IMR-90 (cell line): ENCODE results near the gene PTPRK. TPM values are rescaled to one million over a fixed set of nuclear protein-coding genes. Genes with fewer than 3 reads are reported as not detected.

Source experiments
- ATAC-seq: fragments of 200-7000 bp; cut with Tn5 transposase; 2 replicates; pipeline ENCODE4 v1.9.1; 2020; ENCODE audit warnings: low read depth, mild to moderate bottlenecking, moderate library complexity
- BruUV-seq: library from RNA; stranded (reverse); fragments of 400-500 nt; replicated peaks from 2 replicates; lab custom pipeline; 2021; lab: Mats Ljungman, UMichigan
- CTCF ChIA-PET: fragments of 300-600 bp; formaldehyde crosslinking; extraction: SDS; loops from one replicate; lab custom pipeline; 2021; ENCODE audit warnings: antibody characterized with exemption; lab: Yijun Ruan, JAX
- POLR2A ChIA-PET: fragments of 300-600 bp; sonication (Branson Sonifier 250); formaldehyde crosslinking; loops from one replicate; lab custom pipeline; 2022; ENCODE audit warnings: antibody characterized with exemption; ENCODE audit not compliant: unreplicated experiment; lab: Charles Lee
- DNase-seq: peaks from one replicate; pipeline ENCODE4 v3.0.0; 2013
- H2AFZ ChIP-seq: replicated peaks from 2 replicates; pipeline ENCODE3; 2013; ENCODE audit warnings: low read length, mild to moderate bottlenecking; ENCODE audit not compliant: poor library complexity
- H2AK5ac ChIP-seq: 2 replicates; pipeline ENCODE4 v1.6.1; 2013; ENCODE audit warnings: low read depth, low read length, inconsistent platforms
- H2AK9ac ChIP-seq: replicated peaks from 2 replicates; pipeline ENCODE3; 2013; ENCODE audit warnings: mild to moderate bottlenecking, low read depth, low read length, moderate library complexity; ENCODE audit not compliant: poor library complexity
- H2BK120ac ChIP-seq: 2 replicates; pipeline ENCODE4 v1.6.1; 2013; ENCODE audit warnings: low read depth, low read length, inconsistent platforms
- H2BK15ac ChIP-seq: 3 replicates; pipeline ENCODE4 v1.6.1; 2013; ENCODE audit warnings: low read depth, low read length, inconsistent platforms
- H2BK20ac ChIP-seq: 2 replicates; pipeline ENCODE4 v1.6.1; 2013; ENCODE audit warnings: low read depth, mild to moderate bottlenecking, inconsistent platforms, low read length, moderate library complexity
- H2BK5ac ChIP-seq: 2 replicates; pipeline ENCODE4 v1.6.1; 2013; ENCODE audit warnings: mild to moderate bottlenecking, low read depth, low read length, inconsistent platforms; ENCODE audit not compliant: poor library complexity, severe bottlenecking
- H3K14ac ChIP-seq: replicated peaks from 2 replicates; pipeline ENCODE4 v1.6.1; 2013; ENCODE audit warnings: low read depth, low read length, inconsistent platforms
- H3K18ac ChIP-seq: 2 replicates; pipeline ENCODE4 v1.6.1; 2013; ENCODE audit warnings: low read depth, low read length, control low read depth
- H3K23ac ChIP-seq: 2 replicates; pipeline ENCODE4 v1.6.1; 2013; ENCODE audit warnings: low read depth, low read length, inconsistent platforms
- H3K27ac ChIP-seq: 2 replicates; pipeline ENCODE4 v1.5.1; 2013; ENCODE audit warnings: mild to moderate bottlenecking, control low read depth, low read length; ENCODE audit not compliant: insufficient read depth
- H3K27me3 ChIP-seq: 2 replicates; pipeline ENCODE4 v1.6.1; 2013; ENCODE audit warnings: low read length; ENCODE audit not compliant: control insufficient read depth, insufficient read depth
- H3K36me3 ChIP-seq: 2 replicates; pipeline ENCODE4 v1.6.1; 2013; ENCODE audit warnings: low read length, mixed read lengths; ENCODE audit not compliant: control insufficient read depth, insufficient read depth
- H3K4ac ChIP-seq: 2 replicates; pipeline ENCODE4 v1.6.1; 2013; ENCODE audit warnings: low read depth, low read length, inconsistent platforms
- H3K4me1 ChIP-seq: 2 replicates; pipeline ENCODE4 v1.6.1; 2013; ENCODE audit warnings: low read length, mixed read lengths; ENCODE audit not compliant: control insufficient read depth, insufficient read depth
- H3K4me2 ChIP-seq: 2 replicates; pipeline ENCODE4 v1.6.1; 2013; ENCODE audit warnings: low read depth, mild to moderate bottlenecking, control low read depth, low read length, moderate library complexity
- H3K4me3 ChIP-seq: 2 replicates; pipeline ENCODE4 v1.5.1; 2013; ENCODE audit warnings: low read depth, mild to moderate bottlenecking, control low read depth, low read length, moderate library complexity; ENCODE audit not compliant: insufficient read depth
- H3K56ac ChIP-seq: 2 replicates; pipeline ENCODE4 v1.6.1; 2013; ENCODE audit warnings: low read length, inconsistent platforms; ENCODE audit not compliant: insufficient read depth; ENCODE audit errors: extremely low read depth
- H3K79me1 ChIP-seq, 2 experiments: 2 replicates each; pipeline ENCODE4 v1.6.1; 2013; ENCODE audit warnings: low read length in 2 of 2, inconsistent platforms in 1 of 2, low read depth in 1 of 2
- H3K9ac ChIP-seq: 2 replicates; pipeline ENCODE4 v1.6.1; 2013; ENCODE audit warnings: low read depth, low read length, control low read depth
- H3K9me1 ChIP-seq: 2 replicates; pipeline ENCODE4 v1.6.1; 2013; ENCODE audit warnings: low read length, inconsistent platforms; ENCODE audit not compliant: insufficient read depth
- H3K9me3 ChIP-seq: 2 replicates; pipeline ENCODE4 v1.6.1; 2013; ENCODE audit warnings: low read length; ENCODE audit not compliant: control insufficient read depth, insufficient read depth
- H4K20me1 ChIP-seq: 2 replicates; pipeline ENCODE4 v1.6.1; 2013; ENCODE audit warnings: low read length, inconsistent platforms; ENCODE audit not compliant: insufficient read depth
- H4K5ac ChIP-seq: 2 replicates; pipeline ENCODE4 v1.6.1; 2013; ENCODE audit warnings: mild to moderate bottlenecking, low read depth, low read length, control low read depth
- H4K8ac ChIP-seq, 2 experiments: 2 replicates each; pipeline ENCODE4 v1.6.1; 2013; ENCODE audit warnings: low read depth in 2 of 2, low read length in 2 of 2, control low read depth in 1 of 2, inconsistent platforms in 1 of 2
- H4K91ac ChIP-seq: 2 replicates; pipeline ENCODE4 v1.6.1; 2013; ENCODE audit warnings: low read depth, low read length, inconsistent platforms; ENCODE audit not compliant: insufficient read depth
- CEBPB ChIP-seq: IDR thresholded peaks from 2 replicates; pipeline ENCODE4 v1.6.1; 2012; ENCODE audit warnings: low read depth, low read length, improper control_type of control experiment
- CTCF ChIP-seq: conservative IDR thresholded peaks from 2 replicates; pipeline ENCODE4 v1.5.1; 2012; ENCODE audit warnings: mild to moderate bottlenecking, low read depth, low read length, improper control_type of control experiment
- MXI1 ChIP-seq: IDR thresholded peaks from 2 replicates; pipeline ENCODE4 v1.6.1; 2012; ENCODE audit warnings: low read depth, mild to moderate bottlenecking, low read length, moderate library complexity, borderline replicate concordance
- RCOR1 ChIP-seq: IDR thresholded peaks from 2 replicates; pipeline ENCODE4 v1.6.1; 2012; ENCODE audit warnings: mild to moderate bottlenecking, low read length, improper control_type of control experiment; ENCODE audit not compliant: insufficient replicate concordance
- USF2 ChIP-seq: fragments of 150-350 bp; IDR thresholded peaks from 2 replicates; pipeline ENCODE4 v1.6.1; 2017; ENCODE audit warnings: mild to moderate bottlenecking, antibody characterized with exemption, low read length, low read depth
- WGBS, 2 experiments: methylation state at CpG; one replicate each; pipeline versions ENCODE4 v1.1.5 to v1.1.7; 2013; ENCODE audit warnings: missing lambda C conversion rate in 2 of 2; ENCODE audit not compliant: insufficient read length in 1 of 2; ENCODE audit errors: extremely low coverage in 2 of 2; 5-methylcytosine and 5-hydroxymethylcytosine counted together
- dilution Hi-C: fragments of 300-500 bp; cut with HindIII; formaldehyde crosslinking; loops from one replicate; pipeline ENCODE4 v1.14.3; 2018; ENCODE audit warnings: low sequenced_read_pairs; ENCODE audit not compliant: unreplicated experiment
- in situ Hi-C: fragments of 300-500 bp; cut with MboI; formaldehyde crosslinking; loops from 3 replicates; pipeline ENCODE4 v1.14.3; 2019; ENCODE audit warnings: low sequenced_read_pairs, inconsistent platforms, mixed read lengths
- intact Hi-C: fragments of 100-400 bp; cut with micrococcal nuclease; formaldehyde crosslinking; loops from 2 replicates; pipeline ENCODE4 v1.10.0; 2022
- polyA plus RNA-seq, 3 experiments: library from polyadenylated mRNA; depleted of rRNA; stranded (reverse); fragments of >200 nt; gene quantifications; 2 replicates each; pipeline ENCODE4 v1.2.3, GENCODE V29; 2012; ENCODE audit warnings: low replicate concordance in 1 of 3
- total RNA-seq: library from RNA; depleted of rRNA; stranded (reverse); fragments of >200 nt; gene quantifications from 2 replicates; pipeline ENCODE4 v1.2.3, GENCODE V29; 2012

The PTPRK gene
- total and polyA plus RNA-seq, 2 of the 4 experiments (the other 2 are of a cell fraction) = 18.0 to 80.8 TPM

DNA sequence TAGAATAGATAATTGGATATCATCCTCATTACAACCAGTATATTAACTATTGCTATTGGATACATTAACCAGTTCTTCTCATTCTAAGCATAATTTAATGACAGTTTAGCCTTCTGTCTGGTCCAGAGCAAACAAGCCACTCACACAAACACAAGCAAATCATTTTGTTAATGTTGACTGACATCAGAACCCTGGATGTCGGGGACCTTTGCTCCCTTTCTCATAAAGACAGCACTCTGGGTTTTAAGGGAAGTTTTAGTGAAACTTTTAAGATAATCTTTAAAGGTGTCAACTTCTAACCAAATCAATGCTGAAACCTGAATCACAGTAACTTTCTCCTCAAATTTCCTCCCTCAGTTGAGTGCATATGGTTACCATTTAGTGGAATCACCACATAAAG, 113.9 kb downstream of the PTPRK start:
- Histone ChIP-seq H3K14ac (no peak overlapping the region), H3K4ac (no peak overlapping the region), H3K9me3 (no peaks in the 10 kb centered on the region), H4K8ac (no peak overlapping the region), H3K4me2 (no peak overlapping the region), H2BK20ac (no peak overlapping the region), H2AFZ (no peak overlapping the region), H4K5ac (no peak overlapping the region), H3K56ac (no peak overlapping the region), H3K4me1 (no peaks in the 10 kb centered on the region), H2BK5ac (no peak overlapping the region), H3K4me3 (no peak overlapping the region), H3K36me3 (peaks cover 4% of the 10 kb centered on the region; the same call in 1 of the 2 replicates), H3K27ac (no peak overlapping the region), H3K79me1 (peaks cover 19 to 43% of the 10 kb centered on the region in 2 experiments; a peak in 3 of 4 replicates), H4K20me1 (no peaks in the 10 kb centered on the region; the same call in 1 of the 2 replicates), H3K23ac (no peak overlapping the region), H2AK5ac (no peak overlapping the region), H2BK15ac (no peak overlapping the region), H4K91ac (no peak overlapping the region), H2BK120ac (no peak overlapping the region), H3K27me3 (no peaks in the 10 kb centered on the region), H3K9ac (no peak overlapping the region), H3K9me1 (no peaks in the 10 kb centered on the region), H2AK9ac (no peak overlapping the region), H3K18ac (no peak overlapping the region)
- no TSS peak for BruUV-seq
- TF ChIP-seq RCOR1 = no peak
- no peak for TF ChIP-seq CTCF
- TF ChIP-seq CEBPB = no peak
- no peak for TF ChIP-seq MXI1
- no peak for TF ChIP-seq USF2
- ChIA-PET CTCF (no interaction called here), POLR2A (no interaction called here)
- DNase-seq (no peak), ATAC-seq (no peak)
- no CpG with 5 or more reads among the region's 1 CpG for WGBS, 2 experiments
- in situ Hi-C loops (no loop called here), intact Hi-C loops (no loop called here), dilution Hi-C loops (no loop called here)
